Gastroesophageal sphincter (tissue), 4 donors: Measurements from ENCODE around the gene CHRM4. TPM values are rescaled to one million over a fixed set of nuclear protein-coding genes. Genes with fewer than 3 reads are reported as not detected.

Experiments
- ATAC-seq: fragments of 150-250 bp; one replicate; pipeline ENCODE4 v1.9.1; 2016; ENCODE audit warnings: mild to moderate bottlenecking, moderate library complexity
- H3K27ac ChIP-seq, 4 donors: fragments of 200-600 bp; sonication (generic) in 3 of 4; 1 replicate in 3 of 4; 2 replicates in 1 of 4; pipeline ENCODE4 v1.5.1; 2016 to 2019
- H3K27me3 ChIP-seq: fragments of 200-600 bp; sonication (generic); one replicate; pipeline ENCODE4 v1.5.1; 2019
- H3K36me3 ChIP-seq, 2 donors: fragments of 200-600 bp; sonication (generic); one replicate each; pipeline ENCODE4 v1.5.1; 2019; ENCODE audit warnings: control low read depth in 1 of 2
- H3K4me1 ChIP-seq, 3 donors: fragments of 200-600 bp; sonication (generic); 1 replicate in 2 of 3; 2 replicates in 1 of 3; pipeline ENCODE4 v1.5.1; 2016 to 2019; ENCODE audit warnings: control low read depth in 2 of 3
- H3K4me3 ChIP-seq, 2 donors: fragments of 200-600 bp; sonication (generic); one replicate each; pipeline ENCODE4 v1.5.1; 2019; ENCODE audit warnings: mild to moderate bottlenecking in 1 of 2, moderate library complexity in 1 of 2
- H3K9me3 ChIP-seq, 3 donors: fragments of 200-600 bp; sonication (generic); one replicate each; pipeline ENCODE4 v1.5.1; 2017 to 2019; ENCODE audit warnings: control low read depth in 2 of 3
- EP300 ChIP-seq: sonication (generic); formaldehyde crosslinking; IDR thresholded peaks from one replicate; pipeline ENCODE4 v1.6.1; 2017; ENCODE audit warnings: antibody characterized with exemption, mild to moderate bottlenecking
- POLR2A ChIP-seq, 2 donors: fragments of 450-650 bp; IDR thresholded peaks; one replicate each; pipeline ENCODE4 v1.6.1; 2017; ENCODE audit warnings: antibody characterized with exemption in 2 of 2, mild to moderate bottlenecking in 2 of 2, moderate library complexity in 1 of 2
- POLR2AphosphoS5 ChIP-seq: sonication (generic); formaldehyde crosslinking; IDR thresholded peaks from one replicate; pipeline ENCODE4 v1.6.1; 2017; ENCODE audit warnings: antibody characterized with exemption
- WGBS, 2 donors: methylation state at CpG; one replicate each; pipeline ENCODE4 v1.1.5; 2018; ENCODE audit warnings: low coverage in 1 of 2; 5-methylcytosine and 5-hydroxymethylcytosine counted together
- total RNA-seq, 4 donors: library from RNA; depleted of rRNA; stranded (reverse); fragments of >200 nt; gene quantifications; one replicate each; pipeline ENCODE4 v1.1.0, GENCODE V29; 2016
- TF ChIP-seq, protein P1 (sequence below), 4 experiments: fragments of 200-600 bp in 2 of 4; fragments of 450-650 bp in 2 of 4; sonication (generic) in 1 of 4; IDR thresholded peaks; one replicate each; pipeline ENCODE4 v1.5.1; 2017 to 2019; ENCODE audit warnings: antibody characterized with exemption in 4 of 4, mild to moderate bottlenecking in 2 of 4, moderate library complexity in 2 of 4

The CHRM4 gene
- total RNA-seq, 4 donors from 2014 or later, result 0.27 to 1.3 (median 0.69) TPM; not detected in 1

- Histone ChIP-seq H3K4me3 (peak overlapping the region in 1 of 2 donors; percentile 52), H3K4me1 (peaks cover 0 to 75% (median 36%) of the 10 kb centered on the region in 3 donors), H3K27ac (peak overlapping the region in 3 of 4 donors; percentile 83 to 84 (median 83)), H3K36me3 (peaks cover 0 to 9% of the 10 kb centered on the region in 2 donors), H3K9me3 (no peaks in the 10 kb centered on the region), H3K27me3 (no peaks in the 10 kb centered on the region)
- TF ChIP-seq POLR2A (IDR thresholded peaks at IDR 0.05), result no peak
- TF ChIP-seq, protein P1, sequence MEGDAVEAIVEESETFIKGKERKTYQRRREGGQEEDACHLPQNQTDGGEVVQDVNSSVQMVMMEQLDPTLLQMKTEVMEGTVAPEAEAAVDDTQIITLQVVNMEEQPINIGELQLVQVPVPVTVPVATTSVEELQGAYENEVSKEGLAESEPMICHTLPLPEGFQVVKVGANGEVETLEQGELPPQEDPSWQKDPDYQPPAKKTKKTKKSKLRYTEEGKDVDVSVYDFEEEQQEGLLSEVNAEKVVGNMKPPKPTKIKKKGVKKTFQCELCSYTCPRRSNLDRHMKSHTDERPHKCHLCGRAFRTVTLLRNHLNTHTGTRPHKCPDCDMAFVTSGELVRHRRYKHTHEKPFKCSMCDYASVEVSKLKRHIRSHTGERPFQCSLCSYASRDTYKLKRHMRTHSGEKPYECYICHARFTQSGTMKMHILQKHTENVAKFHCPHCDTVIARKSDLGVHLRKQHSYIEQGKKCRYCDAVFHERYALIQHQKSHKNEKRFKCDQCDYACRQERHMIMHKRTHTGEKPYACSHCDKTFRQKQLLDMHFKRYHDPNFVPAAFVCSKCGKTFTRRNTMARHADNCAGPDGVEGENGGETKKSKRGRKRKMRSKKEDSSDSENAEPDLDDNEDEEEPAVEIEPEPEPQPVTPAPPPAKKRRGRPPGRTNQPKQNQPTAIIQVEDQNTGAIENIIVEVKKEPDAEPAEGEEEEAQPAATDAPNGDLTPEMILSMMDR (IDR thresholded peaks at IDR 0.05), result peak in 1 of 4 experiments; percentile 5
- 32 to 40% methylated on average over 5 of the region's 21 CpGs for WGBS, 2 donors
- no peak for ATAC-seq
Measured at GRCh38 chr11:46363455-46364005, 28.0 kb downstream of the CHRM4 start.

DNA sequence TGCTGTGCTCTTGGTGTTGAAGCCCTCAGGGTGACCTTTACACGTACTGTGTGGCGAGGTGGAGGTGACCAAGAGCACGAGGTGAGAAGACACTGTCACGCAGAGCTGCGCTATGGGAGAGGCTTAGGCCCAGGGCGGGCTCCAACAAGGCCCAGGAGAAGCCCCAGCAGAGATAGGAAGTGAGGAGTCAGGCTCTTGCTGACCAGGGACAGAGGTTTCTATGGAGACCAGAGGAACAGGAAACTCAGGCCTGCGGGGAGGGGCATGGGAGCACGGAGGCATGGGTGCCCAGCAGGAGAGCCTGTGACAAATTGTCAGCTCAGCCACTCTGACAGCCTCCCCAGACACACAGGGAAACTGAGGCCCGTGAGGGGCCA lies 28.6 kb downstream of the CHRM4 start:
- peak; percentile 69 for ATAC-seq
- Histone ChIP-seq H3K36me3 (peaks cover 0 to 3% of the 10 kb centered on the region in 2 donors), H3K4me3 (peak overlapping the region in 1 of 2 donors; percentile 52), H3K4me1 (peaks cover 0 to 70% (median 36%) of the 10 kb centered on the region in 3 donors), H3K9me3 (no peaks in the 10 kb centered on the region), H3K27me3 (no peaks in the 10 kb centered on the region), H3K27ac (peak overlapping the region in 3 of 4 donors; percentile 83 to 84 (median 83))
- TF ChIP-seq EP300 (no peak), POLR2AphosphoS5 (no peak), POLR2A (IDR thresholded peaks at IDR 0.05) (no peak)
- TF ChIP-seq, protein P1 (IDR thresholded peaks at IDR 0.05), result no peak
- 7 to 48% methylated on average over 3 to 5 of the region's 9 CpGs for WGBS, 2 donors

DNA sequence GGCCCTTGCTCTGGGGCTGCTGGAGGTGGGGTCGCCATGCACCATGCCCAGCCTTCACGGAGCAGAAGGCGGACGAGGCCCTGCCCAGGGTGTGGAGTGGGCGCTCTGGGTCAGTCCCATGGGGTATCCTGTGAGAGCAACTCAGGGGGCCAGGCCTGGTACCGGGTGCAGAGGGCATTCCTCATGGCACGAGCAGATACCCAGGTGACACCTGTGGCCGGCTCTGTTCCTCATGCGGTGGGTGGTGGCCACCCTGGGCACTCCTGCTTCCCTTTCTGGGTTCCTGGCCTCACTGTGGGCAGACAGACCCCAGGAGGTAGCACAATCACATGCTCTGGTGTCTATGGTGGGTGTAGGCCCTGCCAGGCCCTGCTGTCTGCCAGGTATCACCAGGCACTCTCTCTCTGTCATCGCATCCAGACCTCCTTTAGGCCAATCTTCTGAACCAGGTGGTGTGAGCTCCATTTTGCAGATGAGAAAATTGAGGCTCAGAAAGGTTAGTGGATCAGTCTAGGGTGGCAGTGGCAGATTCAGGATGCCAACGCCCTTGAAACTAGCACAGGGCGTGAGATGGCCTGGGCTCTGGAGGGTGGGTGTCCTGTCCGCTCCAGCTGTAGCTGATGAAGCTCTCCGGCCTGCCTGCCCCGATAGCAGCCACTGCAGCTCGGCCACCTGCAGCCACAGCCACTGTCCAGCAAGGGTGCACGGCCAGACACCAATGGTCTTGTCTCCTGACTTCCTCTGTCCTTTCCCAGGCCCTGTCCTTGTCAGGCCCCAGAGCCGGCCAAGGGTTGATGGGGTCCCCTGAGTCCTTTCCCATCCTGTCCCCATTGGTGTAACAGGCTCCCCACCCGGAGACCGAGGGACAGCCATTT lies 29.2 kb downstream of the CHRM4 start:
- H3K9me3 ChIP-seq, result no peaks in the 10 kb centered on the region
- WGBS, 2 donors, result 40% methylated on average over 1 of the region's 20 CpGs
- no peak for TF ChIP-seq EP300
- no peak for TF ChIP-seq POLR2A (IDR thresholded peaks at IDR 0.05)
- TF ChIP-seq, protein P1 (IDR thresholded peaks at IDR 0.05), result no peak
- no peak for TF ChIP-seq POLR2AphosphoS5
- H3K4me1 ChIP-seq, result peaks cover 0 to 64% (median 31%) of the 10 kb centered on the region in 3 donors
- H3K27ac ChIP-seq, result peak overlapping the region in 3 of 4 donors; percentile 83 to 84 (median 83)
- H3K36me3 ChIP-seq, result no peaks in the 10 kb centered on the region
- peak overlapping the region; percentile 3 to 52 for H3K4me3 ChIP-seq
- no peaks in the 10 kb centered on the region for H3K27me3 ChIP-seq
- no peak for ATAC-seq

- peak overlapping the region; percentile 3 to 52 for H3K4me3 ChIP-seq
- WGBS, 2 donors, result 20% methylated on average over 1 of the region's 26 CpGs; no CpG with 5 or more reads in 1 of the 2 donors
- ATAC-seq, result peak; percentile 81
- TF ChIP-seq EP300, result no peak
- TF ChIP-seq POLR2AphosphoS5, result peak; percentile 51
- TF ChIP-seq POLR2A (IDR thresholded peaks at IDR 0.05), result peak in 1 of 2 donors; percentile 23
- no peaks in the 10 kb centered on the region for H3K27me3 ChIP-seq
- peaks cover 0 to 2% of the 10 kb centered on the region in 2 donors for H3K36me3 ChIP-seq
- H3K4me1 ChIP-seq, result peaks cover 0 to 55% (median 27%) of the 10 kb centered on the region in 3 donors
- H3K27ac ChIP-seq, result peak overlapping the region; percentile 40 to 84 (median 83)
- no peaks in the 10 kb centered on the region for H3K9me3 ChIP-seq
Measured at GRCh38 chr11:46361283-46362155, 30.1 kb downstream of the CHRM4 start.

GRCh38 chr11:46360878-46361277 lies 30.7 kb downstream of the CHRM4 start:
- Histone ChIP-seq H3K4me3 (peak overlapping the region; percentile 3 to 52), H3K36me3 (peaks cover 0 to 8% of the 10 kb centered on the region in 2 donors), H3K9me3 (no peaks in the 10 kb centered on the region), H3K27ac (peak overlapping the region; percentile 40 to 84 (median 83)), H3K27me3 (no peaks in the 10 kb centered on the region), H3K4me1 (peaks cover 0 to 50% (median 27%) of the 10 kb centered on the region in 3 donors)
- WGBS, 2 donors, result 17% methylated on average over 6 of the region's 7 CpGs; no CpG with 5 or more reads in 1 of the 2 donors
- no peak for ATAC-seq
- TF ChIP-seq, protein P1 (IDR thresholded peaks at IDR 0.05), result no peak
- TF ChIP-seq EP300 (no peak), POLR2A (IDR thresholded peaks at IDR 0.05) (no peak), POLR2AphosphoS5 (no peak)
